HG03159 (cell line): ENCODE data around the gene CLDN9.

ENCODE experiments used
- ATAC-seq: cut with Tn5 transposase; IDR thresholded peaks from one replicate; pipeline ENCODE4 v1.9.1; 2021; ENCODE audit warnings: mild to moderate bottlenecking, moderate library complexity; ENCODE audit not compliant: unreplicated experiment

The CLDN9 gene

DNA sequence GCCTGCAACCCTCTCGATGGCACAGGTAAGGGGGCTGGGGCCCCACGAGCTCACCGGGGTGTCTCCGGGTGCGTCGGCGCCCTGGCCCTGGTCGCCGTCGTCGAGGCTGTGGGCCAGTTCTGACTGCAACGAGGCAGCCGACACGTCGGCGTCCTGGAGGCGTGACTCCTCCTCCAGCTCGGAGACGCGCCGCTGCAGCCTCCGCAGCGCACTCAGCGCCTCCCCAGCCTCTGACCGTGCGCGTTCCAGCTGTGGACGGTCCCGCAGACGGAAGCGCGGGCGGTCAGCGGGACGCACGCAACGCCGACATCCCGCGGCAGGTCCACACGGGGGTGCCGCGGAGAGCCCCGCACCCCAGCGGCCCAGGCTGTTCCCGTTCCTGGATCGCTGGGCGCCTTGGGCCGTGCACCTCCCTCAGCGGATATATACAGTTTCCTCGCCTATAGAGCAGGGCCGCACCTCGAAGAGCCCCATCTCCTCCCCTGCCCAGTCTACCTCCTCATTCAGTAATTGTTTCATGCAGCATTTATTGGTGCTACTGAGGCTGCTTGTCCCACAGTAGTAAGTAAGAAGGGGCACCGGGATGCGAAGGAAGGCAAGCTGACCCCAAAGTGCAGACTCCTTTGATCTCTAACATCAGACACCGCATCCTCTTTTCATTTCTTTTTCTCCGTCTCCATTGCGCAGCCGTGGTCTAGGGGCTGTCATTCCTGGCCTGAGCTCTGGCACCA lies 16.9 kb downstream of the CLDN9 start:
- ATAC-seq, result no peak

DNA sequence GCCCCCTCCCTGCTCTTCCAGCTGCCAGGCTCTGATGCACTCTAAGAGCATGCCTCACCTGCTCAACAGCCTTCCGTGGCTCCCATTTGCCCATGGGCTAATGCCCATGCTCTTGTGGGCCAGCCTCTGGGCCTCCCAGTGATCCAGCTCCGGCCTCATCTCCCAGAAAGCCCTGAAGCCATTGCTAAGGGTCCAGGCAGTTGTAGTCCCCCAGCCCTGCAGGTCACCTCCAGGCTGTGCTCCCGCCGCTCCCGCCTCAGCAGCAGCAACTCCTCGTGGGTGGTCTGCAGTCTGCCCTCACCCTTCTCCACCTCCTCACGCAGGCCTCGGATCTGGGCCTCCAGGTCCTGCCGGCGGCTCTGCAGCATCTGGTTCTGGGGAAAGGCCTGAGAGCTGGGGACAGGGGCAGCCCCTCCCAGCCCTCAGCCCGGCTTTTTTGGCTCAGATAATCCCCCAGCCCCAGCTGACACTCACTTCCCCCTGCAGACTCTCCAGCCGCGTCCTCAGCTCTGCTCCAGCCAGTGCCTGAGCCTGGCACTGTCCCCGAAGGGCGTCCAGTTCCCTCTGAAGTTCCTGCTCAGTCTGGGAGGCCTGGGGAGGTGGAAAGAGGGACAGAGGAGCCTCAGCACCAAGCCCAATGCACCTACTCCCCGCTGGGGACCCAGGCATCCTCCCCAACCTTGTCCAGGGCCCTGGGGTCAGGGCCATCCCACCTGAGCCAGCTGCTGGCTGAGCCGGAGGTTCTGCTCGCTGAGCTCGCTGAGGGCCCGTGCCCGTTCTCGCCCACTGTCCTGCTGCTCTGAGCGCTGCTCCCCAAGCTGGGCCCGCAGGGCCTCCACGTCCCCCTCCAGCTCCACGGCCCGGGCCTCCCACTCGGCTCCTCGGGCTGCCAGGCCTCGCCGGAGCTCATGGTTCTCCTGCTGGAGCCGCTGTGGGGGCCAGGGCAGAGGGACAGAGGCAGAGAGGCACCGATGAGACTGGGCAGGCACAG lies 17.8 kb downstream of the CLDN9 start:
- no peak for ATAC-seq

DNA sequence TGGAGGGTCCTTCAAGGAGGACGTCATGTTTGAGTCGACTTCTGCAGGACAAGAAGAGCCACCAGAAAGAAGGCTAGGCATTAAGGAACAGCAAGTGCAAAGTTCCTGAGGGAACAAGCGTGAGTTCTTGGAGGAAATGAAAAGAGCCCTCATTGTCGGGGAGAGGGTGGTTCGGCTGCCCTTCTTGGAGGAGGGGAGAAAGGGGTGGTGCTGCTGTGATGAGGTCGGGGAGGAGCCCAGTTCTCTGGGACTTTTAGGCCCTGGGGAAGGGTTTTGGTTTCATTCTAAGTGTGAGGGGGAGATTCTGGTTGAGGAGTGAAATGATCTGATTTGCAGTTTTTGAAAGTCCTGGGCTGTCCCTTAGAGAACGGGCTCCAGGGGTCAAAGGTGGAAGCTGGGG lies 19.9 kb downstream of the CLDN9 start:
- no peak for ATAC-seq

DNA sequence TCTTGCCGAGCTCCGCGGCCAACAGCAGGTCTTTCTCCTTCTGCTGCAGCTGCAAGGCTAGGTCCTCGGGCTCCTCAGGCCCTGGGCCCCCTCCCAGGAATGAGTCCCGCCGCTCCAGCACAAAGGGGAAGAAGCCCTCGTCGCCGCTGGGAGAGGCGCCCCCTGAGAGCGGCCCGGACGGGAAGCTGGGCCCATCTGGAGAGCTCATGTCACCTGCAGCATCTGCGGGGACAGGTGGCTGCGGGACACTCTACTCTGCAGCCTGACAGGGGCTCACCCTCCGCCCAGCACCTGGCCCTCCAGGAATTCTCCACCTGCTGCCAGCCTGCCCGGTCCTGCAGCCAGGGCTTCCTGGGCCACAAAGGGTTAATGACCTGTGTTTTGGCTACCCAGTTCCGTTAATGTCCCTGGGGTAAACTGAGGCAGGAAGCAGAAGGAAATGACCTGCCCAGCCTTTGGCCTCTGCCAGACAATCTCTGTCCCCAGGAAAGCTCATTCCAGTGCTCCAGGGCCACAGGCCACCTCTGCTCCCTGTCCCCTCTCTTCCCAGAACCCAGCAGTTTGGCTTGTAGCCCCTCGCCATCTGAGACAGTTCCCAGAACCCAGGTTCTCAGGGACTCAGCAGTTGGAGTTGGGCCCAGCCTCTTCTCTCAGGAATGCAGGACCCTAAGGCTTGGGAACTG lies 22.7 kb downstream of the CLDN9 start:
- ATAC-seq, result no peak

DNA sequence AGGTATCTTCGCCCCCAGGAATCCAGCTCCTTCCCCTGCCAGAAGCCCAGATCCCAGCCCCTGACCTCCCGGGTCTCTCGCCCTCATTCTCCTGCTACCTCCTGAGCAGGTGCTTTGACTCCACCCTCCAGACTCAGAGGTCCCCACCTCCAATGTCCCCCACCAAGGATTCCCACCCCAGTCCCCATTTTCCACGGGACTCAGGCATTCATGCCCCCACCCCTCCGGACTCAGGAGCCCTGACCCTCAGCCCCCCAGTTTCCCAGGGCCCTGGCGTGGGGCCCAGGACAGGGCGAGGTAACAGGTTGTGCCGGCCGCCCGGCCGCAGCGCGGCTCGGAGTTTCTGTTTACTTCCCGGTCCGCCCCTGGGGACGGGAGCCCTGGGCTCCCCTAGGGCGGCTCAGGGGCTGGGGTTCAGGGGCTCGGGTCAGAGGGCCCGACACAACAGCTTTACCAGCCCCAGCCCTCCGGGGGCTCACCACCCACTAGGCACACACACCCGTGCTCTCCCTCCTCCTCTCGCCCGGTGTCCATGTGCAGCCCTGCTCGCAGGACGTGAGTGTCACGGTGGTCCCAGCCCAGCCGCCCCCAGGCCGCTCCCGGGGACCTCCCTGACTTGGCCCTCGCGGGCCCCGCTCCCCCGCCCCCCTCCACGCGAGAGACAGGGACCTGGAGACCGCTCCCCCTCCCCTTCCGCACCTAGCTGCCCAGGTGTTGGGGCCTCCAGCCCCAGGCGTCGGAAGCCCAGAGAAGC lies 23.4 kb downstream of the CLDN9 start:
- no peak for ATAC-seq

DNA sequence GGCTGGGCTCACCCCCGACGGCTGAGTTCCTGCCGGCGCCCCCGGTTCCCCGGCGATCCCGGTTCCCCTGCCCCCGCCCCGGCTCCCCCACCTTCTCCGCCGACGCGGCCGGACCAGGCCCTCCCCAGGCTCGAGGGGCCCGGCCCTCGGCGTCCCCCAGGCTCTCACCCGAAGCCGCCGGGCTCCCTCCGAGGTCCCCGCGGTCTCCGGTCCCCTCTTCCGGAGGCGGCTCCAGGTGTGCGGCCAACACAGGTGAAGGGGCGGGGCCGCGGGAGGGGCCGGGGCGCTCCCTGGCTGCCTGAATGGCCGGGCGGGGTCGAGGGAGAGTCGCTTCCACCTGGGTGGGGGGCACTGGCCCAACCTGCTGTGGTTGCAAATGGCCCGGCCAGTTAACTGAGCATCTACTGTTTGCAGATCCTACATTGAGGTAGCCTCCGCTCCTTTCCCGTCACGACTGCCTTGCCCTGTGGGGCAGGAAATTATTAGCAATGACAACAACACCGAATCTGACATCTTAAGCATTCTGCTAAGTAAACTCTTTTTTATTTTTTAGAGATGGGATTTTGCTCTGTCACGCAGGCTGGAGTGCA lies 24.1 kb downstream of the CLDN9 start, which contains the start of gene BICDL2:
Gene BICDL2, minus strand, starts transcription at position 219 of the 590 bp plus-strand sequence. CDS start 1,448 bp downstream, outside the sequence.
- no peak for ATAC-seq

DNA sequence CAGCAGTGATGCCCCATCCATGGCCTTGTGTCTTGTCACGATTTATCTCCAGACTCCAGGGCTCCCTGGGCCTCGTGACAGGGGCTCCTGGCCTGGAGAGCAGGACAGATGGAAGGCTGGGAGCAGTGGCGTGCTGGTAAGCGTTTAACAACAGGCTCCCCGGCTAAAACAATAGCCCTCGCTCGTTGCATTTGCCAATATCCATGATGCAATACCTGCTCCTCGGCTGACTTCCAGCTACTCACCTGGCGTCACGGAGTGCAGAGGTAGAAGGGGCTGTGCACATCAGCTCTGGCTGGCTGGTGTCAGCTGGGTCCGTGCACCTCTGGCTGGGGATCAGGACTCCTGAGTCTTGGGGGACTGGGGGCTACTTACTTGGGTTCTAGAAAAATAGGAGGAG lies 25.5 kb downstream of the CLDN9 start:
- ATAC-seq, result no peak

DNA sequence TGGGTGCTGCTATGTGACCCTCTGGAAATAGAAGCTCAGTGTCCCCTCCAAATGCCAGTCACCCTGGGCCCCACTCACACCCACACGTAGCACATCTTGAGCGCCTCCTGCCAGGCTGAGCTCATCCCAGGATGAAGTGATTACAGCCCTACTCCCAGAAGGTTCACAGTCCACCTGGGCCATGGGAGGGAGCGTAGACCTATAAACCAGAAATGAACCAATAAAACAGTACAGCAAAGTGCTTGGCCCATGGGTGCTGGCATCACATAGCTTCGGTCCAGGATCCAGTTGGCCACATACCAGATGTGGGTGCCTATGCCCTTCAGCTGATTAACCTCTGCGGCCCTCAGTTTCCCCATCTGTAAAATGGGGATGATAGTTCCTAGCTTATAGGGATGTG lies 26.2 kb downstream of the CLDN9 start:
- ATAC-seq, result no peak

DNA sequence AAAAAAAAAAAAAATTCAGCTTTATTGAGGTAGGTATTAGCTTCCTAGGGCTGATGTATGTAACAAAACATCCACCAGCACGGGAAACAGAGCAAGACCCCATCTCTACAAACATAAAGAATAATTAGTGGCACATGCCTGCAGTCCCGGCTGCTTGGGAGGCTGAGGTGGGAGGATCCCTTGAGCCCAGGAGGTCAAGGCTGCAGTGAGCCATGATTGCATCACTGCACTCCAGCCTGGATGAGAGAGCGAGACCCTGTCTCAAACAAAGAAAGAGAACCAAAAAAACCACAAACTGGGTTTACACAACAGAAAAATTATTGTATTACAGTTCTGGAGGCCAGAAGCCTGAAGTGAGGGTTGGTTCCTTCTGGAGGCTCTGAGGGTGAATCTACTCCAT lies 29.7 kb downstream of the CLDN9 start:
- ATAC-seq, result no peak

DNA sequence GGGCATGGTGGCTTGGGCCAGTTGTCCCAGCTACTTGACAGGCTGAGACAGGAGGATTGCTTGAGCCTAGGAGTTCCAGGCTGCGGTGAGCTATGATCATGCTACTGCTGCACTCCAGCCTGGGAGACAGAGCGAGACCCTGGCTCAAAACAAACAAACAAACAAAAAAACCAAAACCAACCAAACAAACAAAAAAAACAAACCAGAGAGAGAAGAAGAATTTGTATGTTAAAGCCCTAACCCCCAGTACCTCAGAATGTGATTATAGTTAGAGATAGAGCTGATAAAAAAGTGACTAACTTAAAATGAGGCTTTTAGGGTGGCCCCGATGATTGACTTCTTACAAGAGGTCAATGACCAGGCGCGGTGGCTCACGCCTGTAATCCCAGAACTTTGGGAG lies 32.0 kb downstream of the CLDN9 start:
- ATAC-seq, result no peak

DNA sequence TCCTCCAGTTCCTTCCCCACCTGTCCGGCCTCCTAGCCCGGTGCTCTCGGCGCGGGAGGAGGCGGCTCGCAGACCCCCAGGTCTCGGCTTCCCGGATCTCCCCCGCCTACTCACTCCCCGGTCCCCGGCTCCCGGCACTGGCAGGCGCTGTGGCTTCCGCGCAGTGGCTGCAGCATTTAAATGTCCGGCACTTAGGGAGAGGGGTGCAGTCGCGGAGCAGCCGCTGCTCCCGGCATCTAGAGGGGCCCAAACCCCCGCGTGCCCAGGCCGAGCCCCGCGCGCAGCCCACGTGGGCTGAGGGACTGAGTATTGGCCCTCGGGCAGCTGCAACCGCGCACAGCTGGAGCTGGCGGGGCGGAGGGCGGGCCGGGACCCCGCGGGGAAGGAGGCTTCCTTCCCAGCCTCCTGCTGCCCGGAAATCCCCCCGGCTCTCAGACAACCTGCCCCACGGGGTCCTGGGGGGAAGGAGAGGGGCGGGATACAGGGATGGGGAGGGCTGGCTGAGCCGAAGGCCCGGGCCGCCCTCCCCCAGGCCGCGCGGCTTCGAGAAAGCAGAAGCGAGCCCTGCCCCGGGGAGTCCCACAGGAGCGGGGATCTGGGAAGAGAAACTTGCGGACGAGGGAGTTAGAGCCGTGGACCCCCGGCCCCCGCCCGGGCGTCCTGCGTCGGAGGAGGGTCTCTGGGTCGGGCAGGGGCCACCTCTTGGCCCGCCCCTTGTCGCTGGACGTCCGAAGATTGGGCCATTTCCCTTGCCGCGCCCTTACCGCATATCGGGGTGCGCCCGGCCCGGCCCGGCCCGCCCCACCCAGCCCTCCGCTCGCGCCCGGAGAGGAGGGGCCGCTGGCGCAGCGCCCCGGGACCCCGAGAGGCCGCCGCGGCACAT lies 33.3 kb downstream of the CLDN9 start, which contains the start of gene MMP25:
Gene MMP25, plus strand, starts transcription at position 804 of the 883 bp plus-strand sequence. CDS start 357 bp downstream, outside the sequence.
- no peak for ATAC-seq

DNA sequence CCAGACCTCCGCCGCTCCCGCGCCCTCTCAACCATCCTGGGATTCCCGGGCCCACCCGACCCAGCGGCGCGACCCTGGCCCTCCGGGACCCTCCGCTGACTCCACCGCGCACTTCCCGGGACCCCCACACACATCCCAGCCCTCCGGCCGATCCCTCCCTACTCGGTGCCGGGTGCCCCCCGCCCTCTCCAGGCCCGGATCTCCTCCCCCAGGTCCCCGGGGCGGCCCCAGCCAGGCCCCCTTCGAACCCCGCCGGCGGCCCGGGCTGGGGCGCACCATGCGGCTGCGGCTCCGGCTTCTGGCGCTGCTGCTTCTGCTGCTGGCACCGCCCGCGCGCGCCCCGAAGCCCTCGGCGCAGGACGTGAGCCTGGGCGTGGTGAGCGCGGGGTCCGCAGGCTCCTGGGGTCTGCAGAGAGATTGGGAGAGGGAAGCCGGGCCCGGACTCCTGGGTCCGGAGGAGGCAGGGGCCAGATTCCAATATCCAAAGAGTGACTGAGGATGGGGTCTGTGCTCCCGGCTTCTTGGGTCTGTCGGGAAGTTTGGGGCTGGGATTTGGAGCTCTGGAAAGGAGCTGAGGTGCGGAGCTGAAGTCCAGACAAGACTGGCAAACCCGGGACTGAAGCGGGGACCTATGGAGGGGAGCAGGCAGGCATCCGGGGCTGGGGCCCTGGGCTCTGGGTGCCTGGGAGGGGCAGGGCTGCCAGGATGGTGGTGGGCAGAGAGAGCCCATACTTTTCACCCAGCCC lies 34.1 kb downstream of the CLDN9 start:
- ATAC-seq, result no peak

DNA sequence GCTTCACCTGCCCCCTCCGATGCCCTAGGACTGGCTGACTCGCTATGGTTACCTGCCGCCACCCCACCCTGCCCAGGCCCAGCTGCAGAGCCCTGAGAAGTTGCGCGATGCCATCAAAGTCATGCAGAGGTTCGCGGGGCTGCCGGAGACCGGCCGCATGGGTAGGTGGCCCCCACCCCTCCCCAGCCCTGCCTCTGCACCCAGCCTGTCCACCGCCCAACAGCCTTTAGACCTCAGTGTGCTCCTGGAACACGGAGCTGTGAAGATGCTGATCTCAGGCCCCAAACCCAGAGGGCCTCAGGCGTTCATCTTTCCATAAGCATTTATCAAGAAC lies 34.6 kb downstream of the CLDN9 start:
- ATAC-seq, result no peak

DNA sequence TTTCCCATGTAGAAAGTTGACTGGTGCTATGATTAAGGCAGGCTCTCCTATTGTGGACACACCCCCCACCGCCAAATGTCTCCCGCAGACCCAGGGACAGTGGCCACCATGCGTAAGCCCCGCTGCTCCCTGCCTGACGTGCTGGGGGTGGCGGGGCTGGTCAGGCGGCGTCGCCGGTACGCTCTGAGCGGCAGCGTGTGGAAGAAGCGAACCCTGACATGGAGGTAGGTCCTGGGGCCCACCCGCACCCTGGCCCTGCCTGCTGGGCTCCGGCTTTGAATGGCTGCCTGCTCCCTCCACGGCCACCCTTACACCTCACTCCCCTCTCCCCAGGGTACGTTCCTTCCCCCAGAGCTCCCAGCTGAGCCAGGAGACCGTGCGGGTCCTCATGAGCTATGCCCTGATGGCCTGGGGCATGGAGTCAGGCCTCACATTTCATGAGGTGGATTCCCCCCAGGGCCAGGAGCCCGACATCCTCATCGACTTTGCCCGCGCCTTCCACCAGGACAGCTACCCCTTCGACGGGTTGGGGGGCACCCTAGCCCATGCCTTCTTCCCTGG lies 37.3 kb downstream of the CLDN9 start:
- ATAC-seq, result no peak

DNA sequence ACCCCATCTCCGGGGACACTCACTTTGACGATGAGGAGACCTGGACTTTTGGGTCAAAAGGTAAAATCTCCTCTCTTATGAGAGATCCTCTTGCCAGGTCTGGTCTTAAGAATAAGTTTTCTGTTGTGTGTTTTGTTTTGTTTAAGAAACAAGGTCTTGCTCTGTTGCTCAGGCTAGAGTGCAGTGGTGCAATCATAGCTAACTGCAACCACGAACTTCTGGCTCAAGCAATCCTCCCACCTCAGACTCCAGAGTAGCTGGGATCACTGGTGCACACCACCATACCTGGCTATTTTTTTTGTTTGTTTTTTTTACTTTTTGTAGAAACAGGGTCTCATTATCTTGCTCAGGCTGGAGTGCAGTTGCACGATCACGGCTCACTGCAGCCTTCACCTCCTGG lies 37.8 kb downstream of the CLDN9 start:
- no peak for ATAC-seq

DNA sequence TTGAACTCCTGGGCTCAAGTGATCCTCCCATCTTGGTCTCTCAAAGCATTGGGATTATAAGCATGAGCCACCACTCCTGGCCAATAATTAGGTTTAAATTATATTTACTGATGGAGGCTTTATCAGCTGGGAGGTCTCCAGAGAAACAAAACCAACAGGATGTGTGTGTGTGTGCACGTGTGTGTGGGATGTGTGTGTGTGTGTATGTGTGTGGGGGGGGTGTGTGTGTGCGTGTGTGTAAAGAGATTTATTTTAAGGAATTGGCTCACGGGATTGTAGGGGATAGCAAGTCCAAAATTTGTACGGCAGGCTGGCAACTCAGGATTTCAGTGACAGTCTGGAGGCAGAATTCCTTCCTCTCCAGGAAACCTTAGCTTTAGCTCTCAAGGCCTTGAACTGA lies 38.3 kb downstream of the CLDN9 start:
- ATAC-seq, result no peak

DNA sequence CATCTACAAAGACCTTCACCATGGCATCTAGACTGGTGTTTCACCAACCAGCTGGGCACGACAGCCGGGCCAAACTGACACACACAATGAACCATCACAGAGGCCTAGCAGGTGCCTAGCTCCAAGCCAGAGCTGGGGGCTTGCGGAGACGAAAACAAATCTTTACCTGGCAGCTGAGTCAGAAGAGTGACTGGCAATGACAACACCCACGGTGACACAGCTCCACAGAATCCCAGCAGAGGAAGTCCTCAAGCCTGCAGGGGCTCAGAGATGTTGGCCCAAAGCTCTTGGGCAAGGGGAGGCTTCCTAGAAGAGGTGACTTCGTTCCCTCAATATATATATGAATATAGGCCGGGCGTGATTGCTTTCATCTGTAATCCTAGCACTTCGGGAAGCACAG lies 38.8 kb downstream of the CLDN9 start:
- no peak for ATAC-seq
